Spleen (tissue), 7 donors: ENCODE data around the gene LRRC47.

Experiments used
- POLR2AphosphoS5 ChIP-seq, 3 donors: sonication (generic); formaldehyde crosslinking; IDR thresholded peaks; one replicate each; pipeline ENCODE4 v1.5.1; 2017; ENCODE audit warnings: antibody characterized with exemption in 3 of 3
- TF ChIP-seq, protein P1 (sequence below), 11 experiments: fragments of 200-600 bp in 7 of 11; fragments of 450-650 bp in 4 of 11; sonication (generic) in 4 of 11; IDR thresholded peaks in 8 of 11; conservative IDR thresholded peaks in 3 of 11; 1 replicate in 7 of 11; 2 replicates in 4 of 11; pipeline versions ENCODE4 v1.4.0 to v1.8.0; 2016 to 2021; ENCODE audit warnings: antibody characterized with exemption in 11 of 11, inconsistent platforms in 4 of 11, mild to moderate bottlenecking in 1 of 11
- donor health status: DM: no; HTN: no; CAD: no; lungs with moderate emphysema.
- donor health status: DM: no; HTN: no; CAD: no.
- donor health status: DM: no; HTN: no; CAD: no.

DNA sequence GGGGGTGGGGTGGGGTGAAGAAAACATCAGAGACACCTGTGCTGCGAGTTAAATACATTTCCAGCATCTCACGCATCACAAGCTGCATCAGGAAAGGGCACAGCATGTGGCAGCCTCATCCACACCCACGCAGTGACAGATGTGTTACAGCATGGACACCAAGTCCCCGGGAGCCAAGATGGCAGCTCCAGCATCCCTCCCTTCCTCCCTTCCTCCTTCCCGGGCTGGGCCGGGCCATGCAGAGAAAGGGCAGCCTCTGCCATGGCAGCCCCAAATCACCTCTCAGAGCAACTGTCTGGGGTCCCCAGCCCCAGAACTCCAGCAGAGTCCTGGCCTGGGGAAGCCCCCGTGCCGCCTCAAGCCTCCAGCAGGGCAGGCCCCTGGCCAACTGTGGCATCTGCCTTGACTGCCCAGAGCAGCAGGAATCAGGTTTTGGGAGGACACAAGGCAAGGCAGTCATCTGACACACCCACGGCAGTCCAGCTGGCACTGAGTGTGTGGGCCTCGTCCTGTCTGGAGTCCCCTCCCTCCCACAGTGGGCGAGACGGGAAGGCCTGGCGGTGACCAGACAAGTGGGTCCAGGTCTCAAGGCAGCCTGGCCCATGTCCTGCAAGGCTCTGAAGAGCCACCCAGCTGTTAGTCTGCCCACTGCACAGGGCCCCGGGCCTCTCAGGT, 17.6 kb downstream of the LRRC47 start:
- no peak for TF ChIP-seq POLR2AphosphoS5 (IDR thresholded peaks at IDR 0.05)
- TF ChIP-seq, protein P1, sequence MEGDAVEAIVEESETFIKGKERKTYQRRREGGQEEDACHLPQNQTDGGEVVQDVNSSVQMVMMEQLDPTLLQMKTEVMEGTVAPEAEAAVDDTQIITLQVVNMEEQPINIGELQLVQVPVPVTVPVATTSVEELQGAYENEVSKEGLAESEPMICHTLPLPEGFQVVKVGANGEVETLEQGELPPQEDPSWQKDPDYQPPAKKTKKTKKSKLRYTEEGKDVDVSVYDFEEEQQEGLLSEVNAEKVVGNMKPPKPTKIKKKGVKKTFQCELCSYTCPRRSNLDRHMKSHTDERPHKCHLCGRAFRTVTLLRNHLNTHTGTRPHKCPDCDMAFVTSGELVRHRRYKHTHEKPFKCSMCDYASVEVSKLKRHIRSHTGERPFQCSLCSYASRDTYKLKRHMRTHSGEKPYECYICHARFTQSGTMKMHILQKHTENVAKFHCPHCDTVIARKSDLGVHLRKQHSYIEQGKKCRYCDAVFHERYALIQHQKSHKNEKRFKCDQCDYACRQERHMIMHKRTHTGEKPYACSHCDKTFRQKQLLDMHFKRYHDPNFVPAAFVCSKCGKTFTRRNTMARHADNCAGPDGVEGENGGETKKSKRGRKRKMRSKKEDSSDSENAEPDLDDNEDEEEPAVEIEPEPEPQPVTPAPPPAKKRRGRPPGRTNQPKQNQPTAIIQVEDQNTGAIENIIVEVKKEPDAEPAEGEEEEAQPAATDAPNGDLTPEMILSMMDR (IDR thresholded peaks at IDR 0.05 in 8 of 11, conservative IDR thresholded peaks at IDR 0.05 in 3 of 11), result no peak
